ENCODE results near the gene OLFML2B. TPM values are rescaled to one million over a fixed set of nuclear protein-coding genes. Genes with fewer than 3 reads are reported as not detected.

The OLFML2B gene
- total and polyA plus RNA-seq, 2 of the 4 experiments (the other 2 are of a cell fraction) = 0.36 to 0.74 TPM

GRCh38 chr1:162056043-162056442 is 32.4 kb upstream of the OLFML2B start:
- DNase-seq (peak; percentile 67), ATAC-seq (ENCODE audit: low read depth) (peak; percentile 93)
- 0% methylated on average over 1 of the region's 3 CpGs; no CpG with 5 or more reads in 1 of the 2 experiments for WGBS, 2 experiments (ENCODE audit: extremely low coverage in 2 of 2, insufficient read length in 1 of 2)
- no peaks in the 10 kb centered on the region for H3K36me3 ChIP-seq (ENCODE audit: control insufficient read depth, insufficient read depth, low read length)
- no peaks in the 10 kb centered on the region for H3K79me1 ChIP-seq (ENCODE audit: low read depth in 1 of 2, low read length in 2 of 2)
- no peak overlapping the region for H2BK20ac ChIP-seq (ENCODE audit: low read depth, low read length)
- BruUV-seq (replicated peaks) = no TSS peak
- H4K20me1 ChIP-seq (ENCODE audit: insufficient read depth, low read length) = no peaks in the 10 kb centered on the region
- no peak overlapping the region for H3K4ac ChIP-seq (ENCODE audit: low read depth, low read length)
- no peak overlapping the region for H3K14ac ChIP-seq (replicated peaks; ENCODE audit: low read depth, low read length)
- H3K4me3 ChIP-seq (ENCODE audit: insufficient read depth, low read depth, low read length) = no peak overlapping the region
- no peak overlapping the region for H4K8ac ChIP-seq (ENCODE audit: low read depth in 2 of 2, low read length in 2 of 2)
- no peaks in the 10 kb centered on the region for H3K9me3 ChIP-seq (ENCODE audit: control insufficient read depth, insufficient read depth, low read length)
- peaks cover 9% of the 10 kb centered on the region for H3K27me3 ChIP-seq (ENCODE audit: control insufficient read depth, insufficient read depth, low read length)
- peak overlapping the region; percentile 60 for H2AK9ac ChIP-seq (replicated peaks; ENCODE audit: low read depth, low read length, poor library complexity)
- H2AFZ ChIP-seq (replicated peaks; ENCODE audit: low read length, poor library complexity) = peak overlapping the region; percentile 81
- no peak overlapping the region for H3K56ac ChIP-seq (ENCODE audit: extremely low read depth, insufficient read depth, low read length)
- TF ChIP-seq POLR2A (IDR thresholded peaks at IDR 0.05; ENCODE audit: low read depth, low read length) (no peak), SMC3 (IDR thresholded peaks at IDR 0.05; ENCODE audit: low read depth, low read length) (peak; percentile 74), CEBPB (IDR thresholded peaks at IDR 0.05; ENCODE audit: low read depth, low read length) (no peak), RAD21 (IDR thresholded peaks at IDR 0.05; ENCODE audit: low read length) (peak; percentile 90), MAZ (IDR thresholded peaks at IDR 0.05; ENCODE audit: borderline replicate concordance, low read depth, low read length) (no peak), NFE2L2 (IDR thresholded peaks at IDR 0.05; ENCODE audit: low read depth, low read length) (no peak), CHD1 (IDR thresholded peaks at IDR 0.05; ENCODE audit: low read depth, low read length) (no peak), RCOR1 (IDR thresholded peaks at IDR 0.05; ENCODE audit: insufficient replicate concordance, low read length) (no peak)
- TF ChIP-seq, protein P1, sequence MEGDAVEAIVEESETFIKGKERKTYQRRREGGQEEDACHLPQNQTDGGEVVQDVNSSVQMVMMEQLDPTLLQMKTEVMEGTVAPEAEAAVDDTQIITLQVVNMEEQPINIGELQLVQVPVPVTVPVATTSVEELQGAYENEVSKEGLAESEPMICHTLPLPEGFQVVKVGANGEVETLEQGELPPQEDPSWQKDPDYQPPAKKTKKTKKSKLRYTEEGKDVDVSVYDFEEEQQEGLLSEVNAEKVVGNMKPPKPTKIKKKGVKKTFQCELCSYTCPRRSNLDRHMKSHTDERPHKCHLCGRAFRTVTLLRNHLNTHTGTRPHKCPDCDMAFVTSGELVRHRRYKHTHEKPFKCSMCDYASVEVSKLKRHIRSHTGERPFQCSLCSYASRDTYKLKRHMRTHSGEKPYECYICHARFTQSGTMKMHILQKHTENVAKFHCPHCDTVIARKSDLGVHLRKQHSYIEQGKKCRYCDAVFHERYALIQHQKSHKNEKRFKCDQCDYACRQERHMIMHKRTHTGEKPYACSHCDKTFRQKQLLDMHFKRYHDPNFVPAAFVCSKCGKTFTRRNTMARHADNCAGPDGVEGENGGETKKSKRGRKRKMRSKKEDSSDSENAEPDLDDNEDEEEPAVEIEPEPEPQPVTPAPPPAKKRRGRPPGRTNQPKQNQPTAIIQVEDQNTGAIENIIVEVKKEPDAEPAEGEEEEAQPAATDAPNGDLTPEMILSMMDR (conservative IDR thresholded peaks at IDR 0.05; ENCODE audit: low read depth, low read length) = peak; percentile 89
- dilution Hi-C loops (cut with HindIII; ENCODE audit: low sequenced_read_pairs, unreplicated experiment) (no loop called here), intact Hi-C loops (cut with micrococcal nuclease) (loop anchor here (1.0 to 10.0 kb wide), 6 partner anchors 220 to 749 kb away; partner anchors contain the start of gene UAP1), in situ Hi-C loops (cut with MboI; ENCODE audit: low sequenced_read_pairs) (loop anchor here (5.0 kb wide), 3 partner anchors 221 to 441 kb away; partner anchors contain the start of gene UHMK1)
- no peak overlapping the region for H2BK120ac ChIP-seq (ENCODE audit: low read depth, low read length)
- no peak overlapping the region for H3K23ac ChIP-seq (ENCODE audit: low read depth, low read length)
- H4K5ac ChIP-seq (ENCODE audit: low read depth, low read length) = no peak overlapping the region
- no peak overlapping the region for H2BK5ac ChIP-seq (ENCODE audit: low read depth, low read length, poor library complexity, severe bottlenecking)
- CTCF ChIA-PET = interaction anchor here (0.7 to 1.9 kb wide), 23 partner anchors 9 to 349 kb away, joined by 3 to 18 read pairs (median 4); partner anchors contain the start of gene NOS1AP
- no peak overlapping the region for H2BK15ac ChIP-seq (ENCODE audit: low read depth, low read length)
- no peak overlapping the region for H3K18ac ChIP-seq (ENCODE audit: low read depth, low read length)
- H3K9ac ChIP-seq (ENCODE audit: low read depth, low read length) = no peak overlapping the region
- H3K9me1 ChIP-seq (ENCODE audit: insufficient read depth, low read length) = peaks cover 3% of the 10 kb centered on the region; the same call in 1 of the 2 replicates
- peaks cover 3% of the 10 kb centered on the region; the same call in 1 of the 2 replicates for H3K4me1 ChIP-seq (ENCODE audit: control insufficient read depth, insufficient read depth, low read length)
- H2AK5ac ChIP-seq (ENCODE audit: low read depth, low read length) = no peak overlapping the region
- no peak overlapping the region for H3K27ac ChIP-seq (ENCODE audit: insufficient read depth, low read length)
- POLR2A ChIA-PET (ENCODE audit: unreplicated experiment) = no interaction called here
- H3K4me2 ChIP-seq (ENCODE audit: low read depth, low read length) = no peak overlapping the region
- H4K91ac ChIP-seq (ENCODE audit: insufficient read depth, low read depth, low read length) = no peak overlapping the region

Measured in IMR-90 (cell line).